ENCODE results near the gene C4B. TPM values are rescaled to one million over a fixed set of nuclear protein-coding genes. Genes with fewer than 3 reads are reported as not detected.

Gene C4B
- total and polyA plus RNA-seq, 2 donors (not counting 1 experiment from before 2014, with no cell fraction given) = 4.7 to 7.4 TPM

- Histone ChIP-seq H3K4me3 (ENCODE audit: control extremely low read depth in 1 of 5, extremely low read depth in 1 of 5, insufficient read depth in 1 of 5, low read depth in 2 of 5, low read length in 4 of 5) (no peak overlapping the region), H3K36me3 (replicated peaks in 1 of 2; ENCODE audit: control extremely low read depth in 1 of 2, control insufficient read depth in 1 of 2, extremely low read depth in 1 of 2, insufficient read depth in 2 of 2, low read length in 1 of 2) (peaks cover 2 to 77% of the 10 kb centered on the region in 2 experiments), H3K4me2 (replicated peaks; ENCODE audit: low read depth, low read length, poor library complexity, severe bottlenecking) (no peak overlapping the region), H3K4me1 (ENCODE audit: control insufficient read depth in 2 of 2, insufficient read depth in 2 of 2, low read length in 2 of 2) (peaks cover 11 to 15% of the 10 kb centered on the region in 2 donors), H3K79me2 (ENCODE audit: control insufficient read depth, insufficient read depth, low read length) (peaks cover 2% of the 10 kb centered on the region), H2AFZ (ENCODE audit: insufficient read depth, low read depth, low read length, poor library complexity, severe bottlenecking) (no peak overlapping the region), H3K27me3 (replicated peaks in 1 of 4; ENCODE audit: control extremely low read depth in 1 of 4, control insufficient read depth in 3 of 4, insufficient read depth in 4 of 4, low read length in 3 of 4) (no peaks in the 10 kb centered on the region), H3K9me3 (ENCODE audit: control extremely low read depth in 1 of 3, control insufficient read depth in 2 of 3, insufficient read depth in 1 of 3, low read length in 2 of 3) (no peaks in the 10 kb centered on the region), H3K9ac (ENCODE audit: low read length) (no peak overlapping the region), H3K27ac (ENCODE audit: low read length in 2 of 2) (no peak overlapping the region), H4K20me1 (ENCODE audit: control insufficient read depth, insufficient read depth, low read length, poor library complexity, severe bottlenecking) (no peaks in the 10 kb centered on the region)
- intact Hi-C loops (cut with micrococcal nuclease) = no loop called here
- POLR2A ChIA-PET = interaction anchor here (1.0 kb wide), 1 partner anchor 8 kb away, joined by 3 read pairs; the partner anchor contains the start of genes NELFE and SKIC2
- peaks cover 22% of the 10 kb centered on the region for H3K4me1 Mint-ChIP-seq
- CTCF ChIA-PET = interaction anchor here (1.6 kb wide), 1 partner anchor 14 kb away, joined by 3 read pairs; no protein-coding TSS in a partner anchor
- H3K9me3 Mint-ChIP-seq (ENCODE audit: insufficient read depth) = no peaks in the 10 kb centered on the region
- no peak overlapping the region for H3K4me3 Mint-ChIP-seq
- DNase-seq (no peak), ATAC-seq (ENCODE audit: low read depth) (no peak)
- WGBS (ENCODE audit: insufficient coverage) = 94% methylated on average over 5 of the region's 10 CpGs
- no peak for TF ChIP-seq EZH2 (IDR thresholded peaks at IDR 0.05; ENCODE audit: borderline replicate concordance, insufficient read depth, low read depth, low read length, poor library complexity, severe bottlenecking)
- TF ChIP-seq CTCF (IDR thresholded peaks at IDR 0.05) = no peak
- no peaks in the 10 kb centered on the region for H3K27me3 Mint-ChIP-seq
- H3K27ac Mint-ChIP-seq = no peak overlapping the region
Observed at GRCh38 chr6:31966997-31967925, 47.3 kb upstream of the C4B start.

DNA sequence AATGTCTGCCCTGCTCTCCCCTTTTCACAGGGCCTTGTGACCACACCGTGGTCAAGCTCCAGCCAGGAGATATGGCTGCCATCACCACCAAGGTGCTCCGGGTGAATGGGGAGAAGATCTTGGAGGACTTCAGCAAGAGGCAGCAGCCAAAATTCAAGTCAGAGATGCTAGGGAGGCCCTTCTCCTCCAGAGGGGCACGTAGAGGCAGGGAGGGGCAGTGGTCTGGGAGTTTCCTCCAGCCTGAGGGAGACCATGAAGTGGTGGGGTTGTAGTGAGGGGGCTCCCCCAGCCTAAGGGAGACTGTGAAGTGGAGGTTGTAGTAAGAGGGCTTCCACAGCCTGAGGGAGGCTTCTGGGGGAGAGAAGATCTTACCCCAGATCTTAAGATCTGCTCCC is 46.7 kb upstream of the C4B start:
- Mint-ChIP-seq H3K4me1 (peaks cover 28% of the 10 kb centered on the region), H3K27me3 (no peaks in the 10 kb centered on the region), H3K9me3 (ENCODE audit: insufficient read depth) (no peaks in the 10 kb centered on the region), H3K4me3 (no peak overlapping the region), H3K27ac (no peak overlapping the region)
- H3K27ac ChIP-seq (ENCODE audit: low read length in 2 of 2) = no peak overlapping the region
- intact Hi-C loops (cut with micrococcal nuclease) = no loop called here
- no peaks in the 10 kb centered on the region for H3K9me3 ChIP-seq (ENCODE audit: control extremely low read depth in 1 of 3, control insufficient read depth in 2 of 3, insufficient read depth in 1 of 3, low read length in 2 of 3)
- H3K79me2 ChIP-seq (ENCODE audit: control insufficient read depth, insufficient read depth, low read length) = peaks cover 5% of the 10 kb centered on the region
- ATAC-seq (ENCODE audit: low read depth) (no peak), DNase-seq (no peak)
- ChIA-PET POLR2A (interaction anchor here (1.0 kb wide), 1 partner anchor 9 kb away, joined by 3 read pairs; the partner anchor contains the start of genes NELFE and SKIC2), CTCF (no interaction called here)
- H4K20me1 ChIP-seq (ENCODE audit: control insufficient read depth, insufficient read depth, low read length, poor library complexity, severe bottlenecking) = no peaks in the 10 kb centered on the region
- no peak overlapping the region for H3K9ac ChIP-seq (ENCODE audit: low read length)
- WGBS (ENCODE audit: insufficient coverage) = 89% methylated on average over 3 of the region's 3 CpGs
- H3K4me2 ChIP-seq (replicated peaks; ENCODE audit: low read depth, low read length, poor library complexity, severe bottlenecking) = no peak overlapping the region
- TF ChIP-seq CTCF (IDR thresholded peaks at IDR 0.05) = no peak
- no peak for TF ChIP-seq EZH2 (IDR thresholded peaks at IDR 0.05; ENCODE audit: borderline replicate concordance, insufficient read depth, low read depth, low read length, poor library complexity, severe bottlenecking)
- H3K4me3 ChIP-seq (ENCODE audit: control extremely low read depth in 1 of 5, extremely low read depth in 1 of 5, insufficient read depth in 1 of 5, low read depth in 2 of 5, low read length in 4 of 5) = no peak overlapping the region
- no peaks in the 10 kb centered on the region for H3K27me3 ChIP-seq (replicated peaks in 1 of 4; ENCODE audit: control extremely low read depth in 1 of 4, control insufficient read depth in 3 of 4, insufficient read depth in 4 of 4, low read length in 3 of 4)
- peaks cover 14 to 20% of the 10 kb centered on the region in 2 donors for H3K4me1 ChIP-seq (ENCODE audit: control insufficient read depth in 2 of 2, insufficient read depth in 2 of 2, low read length in 2 of 2)
- no peak overlapping the region for H2AFZ ChIP-seq (ENCODE audit: insufficient read depth, low read depth, low read length, poor library complexity, severe bottlenecking)
- H3K36me3 ChIP-seq (replicated peaks in 1 of 2; ENCODE audit: control extremely low read depth in 1 of 2, control insufficient read depth in 1 of 2, extremely low read depth in 1 of 2, insufficient read depth in 2 of 2, low read length in 1 of 2) = peaks cover 2 to 70% of the 10 kb centered on the region in 2 experiments
